GM12872 (cell line): ENCODE data around the gene DNAJC8.

Experiments used
- CTCF ChIP-seq: IDR thresholded peaks from 3 replicates; pipeline ENCODE4 v1.5.1; 2011; ENCODE audit warnings: low read depth, mild to moderate bottlenecking, low read length, moderate library complexity; ENCODE audit not compliant: insufficient read depth

DNAJC8 gene

GRCh38 chr1:28173151-28173979 is 59.5 kb downstream of the DNAJC8 start:
- no peak for TF ChIP-seq CTCF

GRCh38 chr1:28172713-28173150 is 60.1 kb downstream of the DNAJC8 start:
- TF ChIP-seq CTCF: no peak

DNA sequence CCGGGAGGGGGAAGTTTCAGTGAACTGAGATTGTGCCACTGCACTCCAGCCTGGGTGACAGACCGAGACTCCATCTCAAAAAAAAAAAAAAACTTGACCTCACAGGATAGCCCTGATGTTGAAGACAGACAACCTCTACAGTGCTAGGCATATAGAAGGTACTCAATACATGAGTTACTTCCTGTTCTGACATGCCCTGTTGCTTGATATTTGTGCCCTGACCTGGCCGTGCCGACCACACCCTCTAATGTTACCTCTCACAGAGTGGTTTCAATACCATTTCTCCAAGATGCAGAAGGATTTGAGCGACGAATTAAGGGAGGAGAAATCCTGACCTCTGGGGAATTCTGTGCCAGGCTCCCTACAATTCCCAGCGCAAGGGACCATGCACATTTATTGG is 61.6 kb downstream of the DNAJC8 start:
- no peak for TF ChIP-seq CTCF

DNA sequence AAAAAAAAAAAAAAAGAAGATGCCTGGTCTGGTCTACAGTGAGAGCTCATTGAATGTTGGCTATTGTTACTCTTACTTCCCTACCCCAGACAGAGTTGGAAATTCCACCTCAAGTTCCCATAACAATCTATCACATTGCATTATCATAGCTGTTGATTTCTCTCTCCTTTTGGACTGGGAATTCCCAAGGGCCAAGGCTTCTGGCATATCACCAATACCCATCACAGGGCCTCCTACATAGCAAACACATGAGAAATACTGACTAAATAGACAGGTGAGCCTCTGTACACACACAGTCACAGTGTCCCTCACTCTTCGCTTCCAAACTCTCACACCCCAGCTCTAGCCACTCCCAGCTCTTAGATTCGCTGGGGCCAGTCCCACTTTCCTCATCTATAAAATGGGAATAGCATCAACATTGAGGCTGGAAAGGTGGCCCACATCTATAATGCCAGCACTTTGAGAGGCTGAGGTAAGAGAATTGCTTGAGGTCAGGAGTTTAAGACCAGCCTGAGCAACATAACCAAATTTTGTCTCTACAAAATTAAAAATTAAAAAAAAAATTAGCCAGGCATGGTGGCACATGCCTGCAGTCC is 62.7 kb downstream of the DNAJC8 start:
- TF ChIP-seq CTCF: no peak

DNA sequence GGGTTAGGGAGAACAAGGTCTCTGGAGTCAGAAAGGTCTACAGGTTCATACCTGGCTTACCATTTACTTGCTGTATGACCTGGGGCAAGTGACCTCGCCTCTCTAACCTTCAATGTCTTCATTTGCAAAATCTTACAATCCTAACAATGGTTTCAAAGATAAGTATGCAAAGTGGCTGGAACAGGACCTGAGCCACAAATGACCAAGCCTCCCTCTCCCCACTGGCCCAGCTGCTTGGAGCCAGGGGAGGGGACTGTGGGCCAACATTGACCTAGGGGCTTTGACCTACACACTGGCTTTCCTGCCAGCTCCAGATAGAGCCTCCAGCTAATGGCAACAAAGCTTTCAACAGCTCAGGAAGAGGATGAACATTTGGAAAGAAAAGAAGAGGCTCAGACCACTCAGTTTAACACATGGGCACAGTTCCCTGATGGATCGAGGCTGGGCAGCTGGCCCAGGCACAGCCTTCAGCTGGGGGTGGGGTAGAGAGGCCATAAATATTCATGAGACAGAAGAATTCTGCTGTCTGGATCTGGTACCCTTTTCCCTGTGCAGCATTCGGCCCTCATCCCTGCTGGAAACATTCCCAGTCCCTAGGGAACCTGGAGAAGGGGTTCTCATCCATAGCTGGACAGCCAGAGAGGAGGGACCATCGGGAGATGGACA is 69.2 kb downstream of the DNAJC8 start:
- no peak for TF ChIP-seq CTCF

DNA sequence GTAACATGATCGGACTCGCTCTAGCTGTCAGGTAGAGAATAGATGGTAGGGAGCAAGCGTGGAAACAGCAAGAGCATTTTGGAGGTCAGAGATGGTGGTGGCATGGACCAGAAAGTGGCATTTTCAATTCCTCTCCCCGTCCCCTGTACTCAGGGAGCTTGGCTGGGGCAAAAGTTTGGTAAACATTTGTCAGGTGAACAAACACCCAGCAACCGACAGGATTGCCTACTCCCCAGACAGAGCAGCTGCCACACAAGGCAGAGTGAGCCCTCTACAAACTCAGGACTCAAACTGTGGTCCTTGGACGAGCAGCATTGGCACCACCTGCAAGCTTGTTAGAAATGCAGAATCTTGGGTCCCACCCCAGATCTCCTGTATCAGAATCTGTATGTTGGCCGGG is 70.7 kb downstream of the DNAJC8 start:
- TF ChIP-seq CTCF: no peak

GRCh38 chr1:28161751-28162150 is 71.1 kb downstream of the DNAJC8 start:
- no peak for TF ChIP-seq CTCF
